Activated effector memory CD4-positive, alpha-beta T cell treated with Interleukin-2 at 50 U/mL for 16 hours (primary cell): ENCODE results near the gene HOXC5.
A peak's percentile ranks its signal among the peaks of the same experiment; 100 is the strongest.

Experiments used
- DNase-seq: peaks from one replicate; pipeline ENCODE4 v3.0.0-alpha.2; 2020

HOXC5 gene

GRCh38 chr12:54032627-54033100 is at the start of gene HOXC5:
TSS of gene HOXC5 (plus strand) at chr12:54033050. CDS start at chr12:54033123, 73 bp downstream.
- DNase-seq = peak; percentile 21

DNA sequence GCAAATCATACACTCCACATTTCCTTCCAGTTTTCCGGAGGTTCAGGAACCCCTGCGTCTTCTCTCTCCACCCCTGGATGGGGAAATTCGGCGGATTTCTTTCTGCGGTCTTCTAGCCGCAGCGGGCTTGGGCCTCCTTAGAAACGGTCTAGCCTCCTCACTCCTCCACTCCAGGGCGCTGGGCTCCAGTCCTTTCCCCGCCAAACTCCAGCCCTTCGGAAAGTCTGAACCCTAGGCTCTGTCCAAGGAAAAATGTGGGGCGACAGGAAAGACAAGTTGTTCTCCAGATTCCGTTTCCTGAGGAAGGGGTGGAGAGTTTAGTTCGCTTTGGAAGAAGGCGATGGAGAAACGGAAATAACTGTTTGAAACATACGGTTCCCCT is 49.3 kb upstream of the HOXC5 start:
- no peak for DNase-seq

DNA sequence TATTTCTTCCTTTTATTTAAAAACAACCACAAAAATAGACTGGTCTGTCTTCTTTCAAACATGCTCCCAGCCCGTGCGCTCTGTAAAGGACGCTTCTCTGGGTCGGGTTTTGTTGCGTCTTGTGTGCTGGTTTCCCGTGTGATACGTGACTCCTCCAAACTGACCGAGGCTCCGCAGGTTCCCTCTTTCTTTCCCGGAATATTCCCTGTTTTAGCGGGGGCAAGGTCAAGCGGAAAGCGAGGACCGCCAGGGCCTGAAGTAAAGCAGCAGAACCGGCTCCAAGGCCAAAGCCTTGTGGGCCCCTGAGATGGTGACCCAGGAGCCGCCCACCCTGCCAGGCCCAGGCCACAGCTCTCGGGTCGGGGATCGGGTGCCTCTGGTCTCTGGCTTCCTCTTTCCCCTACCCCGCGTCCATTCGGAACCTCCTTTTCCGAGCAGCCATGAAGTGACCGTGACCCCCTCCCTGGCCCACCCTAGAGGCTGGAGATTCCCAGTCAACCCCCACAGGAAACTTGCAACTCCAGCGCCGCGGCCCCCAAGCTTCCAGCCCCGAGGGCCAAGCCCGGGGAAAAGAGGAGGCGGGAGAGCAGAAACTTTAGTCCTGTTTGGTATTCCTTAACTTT is 48.8 kb upstream of the HOXC5 start:
- no peak for DNase-seq

GRCh38 chr12:53984901-53985691 is 47.8 kb upstream of the HOXC5 start, which contains the start of gene HOXC10:
TSS of gene HOXC10 (plus strand) at chr12:53985146. CDS start at chr12:53985260, 114 bp downstream.
- DNase-seq = no peak

- no peak for DNase-seq
Measured at GRCh38 chr12:53985692-53985993, 47.2 kb upstream of the HOXC5 start.

GRCh38 chr12:53985994-53986685 is 46.7 kb upstream of the HOXC5 start:
- DNase-seq = no peak

- DNase-seq = no peak
Measured at GRCh38 chr12:53986686-53987483, 46.0 kb upstream of the HOXC5 start.

GRCh38 chr12:53987787-53988230 is 45.0 kb upstream of the HOXC5 start:
- DNase-seq = no peak

DNA sequence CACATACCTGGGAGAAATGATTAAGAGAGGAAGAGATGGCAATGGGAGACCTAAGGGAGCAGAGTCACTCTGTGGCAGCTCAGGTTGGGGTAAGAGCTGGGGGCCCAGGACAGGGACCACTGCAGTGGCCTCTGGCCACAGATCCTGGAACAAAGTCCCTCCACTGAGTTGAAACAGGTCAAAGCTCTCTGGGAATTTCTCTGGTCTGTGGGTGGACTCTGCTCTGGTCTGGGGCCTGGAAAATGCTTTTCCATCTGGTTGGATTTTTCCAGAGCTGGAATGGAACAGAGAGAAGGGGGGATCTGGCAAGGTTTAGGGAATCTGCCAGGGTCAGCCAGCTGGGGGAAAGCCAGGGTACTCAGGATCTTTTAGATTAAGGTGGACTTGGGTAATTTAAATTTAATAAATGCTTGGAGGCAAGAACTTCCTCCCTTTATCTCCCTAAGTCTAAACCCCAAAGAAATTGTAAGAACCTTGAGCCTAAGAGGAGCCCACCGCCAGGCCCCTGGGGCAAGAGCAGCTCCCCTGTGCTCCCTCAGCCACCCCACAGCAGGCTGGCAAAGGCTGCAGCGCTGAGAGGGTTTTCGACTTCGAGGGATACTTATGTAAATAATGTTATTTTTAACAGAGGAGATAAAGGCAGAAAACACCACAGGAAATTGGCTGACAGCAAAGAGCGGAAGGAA is 44.2 kb upstream of the HOXC5 start:
- no peak for DNase-seq

GRCh38 chr12:53989227-53990113 is 43.4 kb upstream of the HOXC5 start:
- no peak for DNase-seq

- no peak for DNase-seq
Measured at GRCh38 chr12:53990311-53991076, 42.4 kb upstream of the HOXC5 start.

DNA sequence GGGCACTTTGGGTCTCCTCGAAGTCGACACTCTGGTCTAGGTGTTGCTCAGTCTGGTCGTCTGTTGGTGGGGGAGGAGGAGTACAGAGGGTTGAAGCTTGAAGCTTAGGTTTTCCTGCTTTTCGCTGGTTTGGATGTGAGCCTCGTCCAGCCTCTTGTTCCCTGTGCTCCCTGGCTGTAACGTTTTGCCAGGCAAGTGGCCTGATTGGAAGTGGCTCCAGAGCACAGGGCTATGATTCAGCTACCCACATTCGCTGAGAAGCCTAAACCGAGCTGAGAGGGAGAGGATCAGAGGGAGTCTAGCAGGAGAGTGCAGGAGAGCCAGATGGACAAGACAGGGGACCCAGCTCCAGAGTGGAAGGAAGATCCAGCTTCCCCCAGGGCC is 41.8 kb upstream of the HOXC5 start:
- DNase-seq = no peak

DNA sequence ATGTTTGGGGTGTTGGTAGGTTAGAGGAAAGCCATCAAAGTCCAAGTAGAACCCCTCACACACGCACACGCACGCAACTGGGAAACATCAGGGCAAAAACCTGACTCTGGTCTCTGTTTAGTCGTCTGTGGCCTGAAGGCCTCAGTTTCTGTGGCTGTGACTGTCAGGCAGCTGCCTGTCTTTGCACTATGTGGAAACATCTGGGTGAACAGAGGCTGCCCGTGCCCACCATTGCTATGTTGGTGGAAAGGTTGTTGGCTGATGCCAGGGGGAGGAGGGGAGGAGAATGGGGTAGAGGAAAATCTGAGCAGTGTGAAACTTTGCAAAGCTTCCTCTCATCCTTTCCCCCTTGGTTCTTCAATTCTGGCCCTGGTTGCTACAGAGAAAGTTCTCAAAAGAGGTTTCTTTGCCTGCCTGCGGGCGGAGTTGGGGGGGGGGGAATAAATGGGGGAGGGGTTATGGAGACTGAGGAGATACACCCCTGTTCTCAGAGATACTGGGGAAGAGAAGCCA is 40.4 kb upstream of the HOXC5 start:
- DNase-seq = no peak

DNA sequence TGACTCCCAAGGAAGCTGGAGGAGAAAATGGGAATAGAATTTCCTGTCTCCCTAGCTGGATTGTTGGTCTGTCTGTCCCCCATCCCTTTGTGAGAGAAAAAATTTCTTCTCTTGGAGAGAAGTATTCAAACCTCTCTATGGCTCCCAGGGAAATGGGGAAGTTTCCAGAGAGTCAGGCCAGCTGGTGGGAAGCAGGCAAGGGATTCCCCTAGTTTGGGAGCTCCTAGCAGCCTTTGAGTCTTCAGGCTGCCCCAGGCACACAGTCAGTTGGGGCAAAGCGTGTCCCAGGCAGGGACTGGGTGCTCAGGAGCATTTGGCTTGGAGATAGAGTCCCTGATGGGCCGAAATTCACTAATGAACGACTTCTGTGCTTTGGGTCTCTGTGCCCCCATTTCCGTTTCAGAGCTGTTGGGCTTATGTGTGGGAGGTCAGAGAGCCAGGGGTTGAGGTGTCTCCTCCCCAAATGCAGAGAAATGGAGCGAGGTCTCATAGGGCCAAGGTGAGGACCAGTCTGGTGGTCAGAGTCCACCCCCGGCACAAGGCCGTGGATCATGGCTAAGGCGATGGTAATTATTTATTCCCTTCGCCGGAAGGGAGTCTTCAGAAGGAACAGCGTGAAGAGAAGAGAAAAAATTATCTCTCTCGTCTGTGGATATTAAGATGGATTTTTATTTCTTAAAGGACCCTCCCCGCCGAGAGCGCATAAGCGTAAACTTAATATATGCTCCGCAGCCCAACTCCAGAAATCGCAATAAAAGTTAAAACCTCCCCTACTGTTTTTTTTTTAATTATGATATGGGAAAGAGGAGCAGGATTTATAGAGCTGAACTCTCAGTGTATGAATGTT is 39.5 kb upstream of the HOXC5 start:
- no peak for DNase-seq

DNA sequence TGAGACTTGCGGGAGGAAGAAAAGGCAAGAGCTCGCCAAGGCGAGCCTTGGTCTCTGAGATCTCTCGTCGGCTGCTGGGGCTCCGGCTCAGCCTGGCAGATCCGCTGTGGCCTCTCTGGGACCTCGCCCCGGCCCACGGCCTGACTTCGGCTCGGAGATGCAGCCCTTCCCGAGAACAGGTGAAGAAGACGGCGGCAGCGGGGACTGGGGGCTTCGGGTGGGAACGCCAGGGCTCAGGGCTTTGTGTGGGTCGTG is 38.9 kb upstream of the HOXC5 start:
- DNase-seq = no peak

DNA sequence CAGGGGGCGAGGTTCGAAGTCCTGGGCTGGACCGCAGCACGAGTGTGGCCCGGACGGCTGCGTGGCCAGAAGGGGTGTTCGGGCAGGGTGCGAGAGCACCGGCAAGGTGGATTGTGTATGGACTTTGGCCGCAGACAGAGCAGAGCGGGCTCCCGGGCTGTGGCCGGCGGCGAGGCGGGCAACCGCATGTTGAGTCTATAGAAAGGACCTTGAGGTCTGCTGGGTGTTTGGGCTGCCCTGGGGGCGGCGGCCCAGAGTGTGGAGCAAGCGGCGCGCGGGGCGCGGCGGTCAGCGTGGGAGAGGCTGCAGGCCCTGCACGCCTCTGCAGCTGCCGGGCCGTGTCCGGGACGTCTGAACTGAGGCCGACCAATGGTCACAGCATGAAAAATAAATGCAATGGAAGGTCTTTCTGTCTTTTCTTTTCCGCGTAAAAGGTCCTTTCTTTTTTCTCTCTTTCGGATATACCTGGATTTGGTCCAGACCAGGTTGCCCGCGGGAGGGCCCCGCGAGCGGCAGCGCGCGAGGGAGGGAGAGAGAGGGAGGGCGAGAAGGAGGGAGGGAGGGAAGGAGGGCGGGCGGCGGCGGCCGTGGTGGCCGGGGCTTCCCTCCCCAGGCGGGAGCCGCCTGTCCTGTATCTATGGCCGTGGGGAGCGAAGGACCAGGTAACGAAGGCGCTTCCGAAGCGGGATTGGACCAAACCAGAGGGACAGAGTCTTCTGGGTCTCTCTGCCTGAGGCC is 38.4 kb upstream of the HOXC5 start:
- DNase-seq = no peak

GRCh38 chr12:53995002-53995377 is 37.9 kb upstream of the HOXC5 start:
- DNase-seq = no peak

GRCh38 chr12:53995378-53996239 is 37.2 kb upstream of the HOXC5 start:
- no peak for DNase-seq
